OCI-LY1 (cell line): Measurements from ENCODE around the gene KRR1.

Experiments used
- H2AFZ ChIP-seq: fragments of 200-600 bp; sonication (generic), shearing (Covaris generic); 2 replicates; pipeline ENCODE4 v1.6.0; 2014; ENCODE audit warnings: antibody characterized with exemption, mild to moderate bottlenecking, low read length
- H3F3A ChIP-seq: fragments of 200-600 bp; sonication (generic), shearing (Covaris generic); 2 replicates; pipeline ENCODE4 v1.6.0; 2014; ENCODE audit warnings: mild to moderate bottlenecking, antibody characterized with exemption, low read length, moderate library complexity; ENCODE audit not compliant: insufficient read depth
- H3K27ac ChIP-seq: fragments of 200-600 bp; sonication (generic); 2 replicates; pipeline ENCODE4 v1.5.1; 2014; ENCODE audit warnings: low read length, mixed run types, mild to moderate bottlenecking, low read depth; ENCODE audit not compliant: poor library complexity, severe bottlenecking
- H3K27me3 ChIP-seq: fragments of 200-600 bp; sonication (generic); 2 replicates; pipeline ENCODE4 v1.6.0; 2014; ENCODE audit warnings: antibody characterized with exemption, mild to moderate bottlenecking, low read length, moderate library complexity; ENCODE audit not compliant: insufficient read depth
- H3K36me3 ChIP-seq: fragments of 200-600 bp; sonication (generic); 2 replicates; pipeline ENCODE4 v1.6.1; 2014; ENCODE audit warnings: mild to moderate bottlenecking, antibody characterized with exemption, low read length, moderate library complexity, mixed read lengths; ENCODE audit not compliant: insufficient read depth
- H3K4me1 ChIP-seq: fragments of 200-600 bp; sonication (generic); 2 replicates; pipeline ENCODE4 v1.5.1; 2014; ENCODE audit warnings: mild to moderate bottlenecking, low read length, moderate library complexity; ENCODE audit not compliant: insufficient read depth, severe bottlenecking
- H3K4me2 ChIP-seq: fragments of 200-600 bp; sonication (generic), shearing (Covaris generic); 2 replicates; pipeline ENCODE4 v1.6.1; 2014; ENCODE audit warnings: low read length
- H3K4me3 ChIP-seq: fragments of 200-600 bp; sonication (generic); 2 replicates; pipeline ENCODE4 v1.5.1; 2014; ENCODE audit warnings: low read length, low read depth, mild to moderate bottlenecking, mixed read lengths; ENCODE audit not compliant: poor library complexity, severe bottlenecking
- H3K79me2 ChIP-seq: fragments of 200-600 bp; shearing (Covaris generic); 2 replicates; pipeline ENCODE4 v1.6.1; 2016; ENCODE audit warnings: mixed run types, low read length, mixed read lengths; ENCODE audit not compliant: insufficient read depth
- H3K9ac ChIP-seq: fragments of 200-600 bp; sonication (generic), shearing (Covaris generic); 2 replicates; pipeline ENCODE4 v1.6.1; 2014; ENCODE audit warnings: mild to moderate bottlenecking, low read length, mixed read lengths
- H3K9me2 ChIP-seq: fragments of 200-600 bp; sonication (generic), shearing (Covaris generic); 2 replicates; pipeline ENCODE4 v1.6.1; 2014; ENCODE audit warnings: low read depth, mild to moderate bottlenecking, low read length, mixed read lengths
- H3K9me3 ChIP-seq: fragments of 200-600 bp; shearing (Covaris generic); 2 replicates; pipeline ENCODE4 v1.6.1; 2014; ENCODE audit warnings: low read length, mixed read lengths
- H4K20me1 ChIP-seq: fragments of 200-600 bp; sonication (generic), shearing (Covaris generic); 2 replicates; pipeline ENCODE4 v1.6.0; 2016; ENCODE audit warnings: mild to moderate bottlenecking, low read length; ENCODE audit not compliant: insufficient read depth
- EZH2 ChIP-seq: fragments of 200-600 bp; sonication (generic), shearing (Covaris generic); IDR thresholded peaks from 2 replicates; pipeline ENCODE4 v1.8.0; 2017; ENCODE audit warnings: borderline replicate concordance, mixed run types, mild to moderate bottlenecking, antibody characterized with exemption, low read length, moderate library complexity, mixed read lengths
- TF ChIP-seq, protein P1 (sequence below): fragments of 200-600 bp; sonication (generic), shearing (Covaris generic); IDR thresholded peaks from 2 replicates; pipeline ENCODE4 v1.5.1; 2017; ENCODE audit warnings: mild to moderate bottlenecking, antibody characterized with exemption, low read length, moderate library complexity, mixed read lengths

Gene KRR1

DNA sequence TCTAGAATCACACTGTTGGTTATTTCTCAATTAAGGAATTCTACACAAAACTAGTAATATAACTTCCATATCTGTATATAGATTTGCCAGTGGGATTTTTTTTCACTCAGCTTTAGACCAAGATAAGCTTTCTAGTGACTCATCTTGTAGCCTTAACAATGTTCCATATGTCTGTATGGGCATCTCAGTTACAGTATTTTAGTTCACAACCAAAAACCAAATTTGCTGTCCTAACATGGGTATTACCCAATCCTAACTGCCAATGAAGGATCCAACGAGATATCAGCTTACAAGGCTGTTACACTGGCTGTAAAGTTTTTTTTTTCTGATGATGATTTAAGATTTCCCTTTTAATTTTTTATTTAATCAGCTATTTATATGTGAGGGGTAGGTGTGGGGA lies 31.5 kb upstream of the KRR1 start:
- Histone ChIP-seq H3K79me2 (no peaks in the 10 kb centered on the region), H3K9ac (no peak overlapping the region), H3K9me3 (no peaks in the 10 kb centered on the region), H3K36me3 (no peaks in the 10 kb centered on the region), H3K4me2 (no peak overlapping the region), H3K27me3 (no peaks in the 10 kb centered on the region), H3K9me2 (no peaks in the 10 kb centered on the region), H3K27ac (no peak overlapping the region), H3K4me1 (no peaks in the 10 kb centered on the region), H2AFZ (no peak overlapping the region), H4K20me1 (no peaks in the 10 kb centered on the region), H3K4me3 (no peak overlapping the region), H3F3A (no peaks in the 10 kb centered on the region)
- TF ChIP-seq, protein P1, sequence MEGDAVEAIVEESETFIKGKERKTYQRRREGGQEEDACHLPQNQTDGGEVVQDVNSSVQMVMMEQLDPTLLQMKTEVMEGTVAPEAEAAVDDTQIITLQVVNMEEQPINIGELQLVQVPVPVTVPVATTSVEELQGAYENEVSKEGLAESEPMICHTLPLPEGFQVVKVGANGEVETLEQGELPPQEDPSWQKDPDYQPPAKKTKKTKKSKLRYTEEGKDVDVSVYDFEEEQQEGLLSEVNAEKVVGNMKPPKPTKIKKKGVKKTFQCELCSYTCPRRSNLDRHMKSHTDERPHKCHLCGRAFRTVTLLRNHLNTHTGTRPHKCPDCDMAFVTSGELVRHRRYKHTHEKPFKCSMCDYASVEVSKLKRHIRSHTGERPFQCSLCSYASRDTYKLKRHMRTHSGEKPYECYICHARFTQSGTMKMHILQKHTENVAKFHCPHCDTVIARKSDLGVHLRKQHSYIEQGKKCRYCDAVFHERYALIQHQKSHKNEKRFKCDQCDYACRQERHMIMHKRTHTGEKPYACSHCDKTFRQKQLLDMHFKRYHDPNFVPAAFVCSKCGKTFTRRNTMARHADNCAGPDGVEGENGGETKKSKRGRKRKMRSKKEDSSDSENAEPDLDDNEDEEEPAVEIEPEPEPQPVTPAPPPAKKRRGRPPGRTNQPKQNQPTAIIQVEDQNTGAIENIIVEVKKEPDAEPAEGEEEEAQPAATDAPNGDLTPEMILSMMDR: no peak
- TF ChIP-seq EZH2: no peak

DNA sequence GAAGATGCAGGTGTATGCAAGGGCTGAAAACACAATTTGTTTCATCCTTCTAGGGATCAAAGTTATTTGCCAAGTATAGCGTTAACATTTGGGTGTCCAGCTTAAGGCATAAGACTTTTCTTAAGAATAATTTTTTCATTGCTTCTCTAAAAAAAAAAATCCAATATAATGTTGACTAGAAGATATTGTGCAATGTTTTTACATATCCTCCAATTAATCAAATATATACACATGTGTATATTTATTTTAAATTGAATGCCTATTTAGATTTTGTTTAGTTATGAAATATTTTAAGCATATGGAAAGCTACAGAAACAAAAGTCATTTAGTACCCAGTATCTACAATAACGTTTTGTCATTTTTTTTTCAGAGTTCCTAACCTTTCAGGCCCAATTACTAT lies 28.5 kb upstream of the KRR1 start:
- Histone ChIP-seq H3K79me2 (no peaks in the 10 kb centered on the region), H3F3A (no peaks in the 10 kb centered on the region), H3K27me3 (no peaks in the 10 kb centered on the region), H3K4me1 (no peaks in the 10 kb centered on the region), H3K36me3 (no peaks in the 10 kb centered on the region), H3K9me3 (no peaks in the 10 kb centered on the region), H3K9ac (no peak overlapping the region), H3K27ac (no peak overlapping the region), H3K4me2 (no peak overlapping the region), H3K9me2 (no peaks in the 10 kb centered on the region), H3K4me3 (no peak overlapping the region), H4K20me1 (no peaks in the 10 kb centered on the region), H2AFZ (no peak overlapping the region)
- TF ChIP-seq EZH2: no peak
- TF ChIP-seq, protein P1: no peak

DNA sequence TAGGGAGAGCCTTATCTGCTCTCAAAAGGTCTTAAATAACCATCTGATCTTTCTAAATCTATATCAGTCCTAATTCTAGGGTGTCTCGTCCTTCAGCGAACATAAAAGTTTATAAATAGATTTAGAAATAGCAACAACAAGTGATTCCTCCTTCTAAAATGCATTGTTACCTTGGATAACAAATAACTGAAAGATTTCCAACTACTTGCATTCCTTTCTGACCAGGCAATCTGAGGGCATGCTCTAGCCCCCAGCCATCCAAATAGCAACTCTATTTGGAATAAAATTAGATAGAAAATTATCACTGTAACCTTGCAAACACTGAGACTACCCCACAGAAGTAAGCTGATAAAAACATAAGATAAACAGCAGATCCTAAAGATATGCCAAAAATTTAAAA lies 21.8 kb upstream of the KRR1 start:
- no peaks in the 10 kb centered on the region for H3K36me3 ChIP-seq
- no peaks in the 10 kb centered on the region for H3K79me2 ChIP-seq
- H3K4me1 ChIP-seq: no peaks in the 10 kb centered on the region
- no peak overlapping the region for H3K9ac ChIP-seq
- H4K20me1 ChIP-seq: no peaks in the 10 kb centered on the region
- no peaks in the 10 kb centered on the region for H3F3A ChIP-seq
- no peaks in the 10 kb centered on the region for H3K9me2 ChIP-seq
- TF ChIP-seq, protein P1: no peak
- no peak for TF ChIP-seq EZH2
- H3K4me3 ChIP-seq: no peak overlapping the region
- H3K27me3 ChIP-seq: no peaks in the 10 kb centered on the region
- H3K4me2 ChIP-seq: no peak overlapping the region
- H2AFZ ChIP-seq: no peak overlapping the region
- H3K27ac ChIP-seq: no peak overlapping the region
- no peaks in the 10 kb centered on the region for H3K9me3 ChIP-seq
